Activated T-cell treated with anti-CD3 and anti-CD28 coated beads for 4 hours (primary cell): Measurements from ENCODE around the gene CPT1B.
A peak's percentile ranks its signal among the peaks of the same experiment; 100 is the strongest.

Experiments used
- DNase-seq: peaks from one replicate; pipeline ENCODE4 v3.0.0-alpha.2; 2020

Gene CPT1B

GRCh38 chr22:50584106-50585096 is 6.2 kb upstream of the CPT1B start:
- no peak for DNase-seq

GRCh38 chr22:50583294-50583861 is 5.2 kb upstream of the CPT1B start:
- DNase-seq = no peak

GRCh38 chr22:50582493-50583293 is 4.5 kb upstream of the CPT1B start, which contains the start of gene CHKB:
Gene CHKB, minus strand, starts transcription at chr22:50582849. Its CDS starts 68 bp downstream, at chr22:50582781.
- peak; percentile 93 for DNase-seq

- no peak for DNase-seq
These were observed 3.8 kb upstream of the CPT1B start for GRCh38 chr22:50581950-50582492.

GRCh38 chr22:50581031-50581949 is 3.1 kb upstream of the CPT1B start:
- no peak for DNase-seq

- no peak for DNase-seq
These were observed 1.5 kb upstream of the CPT1B start for GRCh38 chr22:50579752-50580151.

- DNase-seq = no peak
These were observed 616 bp upstream of the CPT1B start for GRCh38 chr22:50578776-50579310.

GRCh38 chr22:50577697-50577986 is 585 bp downstream of the CPT1B start:
- no peak for DNase-seq

GRCh38 chr22:50576806-50577696 is 1.2 kb downstream of the CPT1B start:
- no peak for DNase-seq

GRCh38 chr22:50576070-50576469 is 2.2 kb downstream of the CPT1B start:
- no peak for DNase-seq

GRCh38 chr22:50575426-50575941 is 2.7 kb downstream of the CPT1B start:
- no peak for DNase-seq

GRCh38 chr22:50574383-50574755 is 3.9 kb downstream of the CPT1B start:
- no peak for DNase-seq

- no peak for DNase-seq
These were observed 4.5 kb downstream of the CPT1B start for GRCh38 chr22:50573491-50574382.

- no peak for DNase-seq
These were observed 5.3 kb downstream of the CPT1B start for GRCh38 chr22:50572965-50573364.

- no peak for DNase-seq
These were observed 6.7 kb downstream of the CPT1B start for GRCh38 chr22:50571264-50572175.

GRCh38 chr22:50570861-50571260 is 7.4 kb downstream of the CPT1B start:
- no peak for DNase-seq

- DNase-seq = no peak
These were observed 8.2 kb downstream of the CPT1B start for GRCh38 chr22:50569896-50570535.

GRCh38 chr22:50569041-50569459 is 9.2 kb downstream of the CPT1B start:
- DNase-seq = no peak
